ENCODE results near the gene PCCA.

DNA sequence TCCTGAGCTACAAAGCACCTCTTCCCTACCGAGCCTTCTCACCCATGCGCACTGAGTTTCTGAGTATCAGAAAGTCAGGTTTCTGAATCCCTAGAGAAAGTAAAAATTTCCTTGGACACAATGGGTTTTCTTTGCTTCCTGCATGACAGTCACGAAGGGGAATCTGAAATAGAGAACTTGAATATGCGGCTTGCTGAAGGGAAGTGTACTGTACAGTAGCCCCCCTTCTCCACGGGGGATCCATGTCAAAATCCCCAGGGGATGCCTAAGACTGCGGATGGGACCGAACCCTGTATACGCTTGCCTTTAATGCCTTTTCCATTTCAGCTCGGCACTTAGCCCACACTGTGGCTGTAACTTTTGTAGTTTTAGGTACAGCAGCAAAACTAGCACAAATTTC lies 391.8 kb downstream of the PCCA start:
- TF ChIP-seq FIP1L1 (IDR thresholded peaks at IDR 0.05; ENCODE audit: borderline replicate concordance, insufficient read depth, low read depth, low read length) (no peak), CTCF (CRISPR knock-in tag; IDR thresholded peaks at IDR 0.05) (no peak), MXI1 (IDR thresholded peaks at IDR 0.05; ENCODE audit: borderline replicate concordance, low read depth, low read length) (no peak), POLR2AphosphoS5 (IDR thresholded peaks at IDR 0.05; ENCODE audit: low read depth, low read length) (no peak), DBP (CRISPR knock-in tag; IDR thresholded peaks at IDR 0.05; ENCODE audit: not compliant biosample characterization) (no peak), ZSCAN21 (CRISPR knock-in tag; IDR thresholded peaks at IDR 0.05; ENCODE audit: borderline replicate concordance) (no peak), ZNF816 (CRISPR knock-in tag; IDR thresholded peaks at IDR 0.05; ENCODE audit: borderline replicate concordance) (no peak), RFXANK (CRISPR knock-in tag; IDR thresholded peaks at IDR 0.05) (no peak), ZNF207 (IDR thresholded peaks at IDR 0.05; ENCODE audit: borderline replicate concordance) (no peak), ZBTB2 (CRISPR knock-in tag; IDR thresholded peaks at IDR 0.05; ENCODE audit: low read depth) (no peak), SIX4 (CRISPR knock-in tag; IDR thresholded peaks at IDR 0.05) (no peak), NFKB2 (CRISPR knock-in tag; IDR thresholded peaks at IDR 0.05; ENCODE audit: borderline replicate concordance) (no peak), JUND (CRISPR knock-in tag; IDR thresholded peaks at IDR 0.05) (no peak)
